Neural progenitor cell (in vitro differentiated cells): ENCODE measurements around the gene YEATS4. TPM values are rescaled to one million over a fixed set of nuclear protein-coding genes. Genes with fewer than 3 reads are reported as not detected.

ENCODE experiments used
- DNase-seq: peaks from one replicate; pipeline ENCODE4 v3.0.0-alpha.2; 2016; ENCODE audit warnings: low spot score
- H2AFZ ChIP-seq: fragments of 200-600 bp; sonication (generic); replicated peaks from 2 replicates; pipeline ENCODE4 v1.6.1; 2016; ENCODE audit warnings: antibody characterized with exemption
- H3F3A ChIP-seq: fragments of 200-600 bp; sonication (generic); 2 replicates; pipeline ENCODE4 v1.6.1; 2016; ENCODE audit warnings: antibody characterized with exemption, low read depth
- H3K27ac ChIP-seq: fragments of 200-600 bp; sonication (generic); 2 replicates; pipeline ENCODE4 v1.5.1; 2016; ENCODE audit warnings: mild to moderate bottlenecking
- H3K27me3 ChIP-seq: fragments of 200-600 bp; sonication (generic); 2 replicates; pipeline ENCODE4 v1.6.1; 2016; ENCODE audit warnings: mild to moderate bottlenecking, moderate library complexity
- H3K36me3 ChIP-seq: fragments of 200-600 bp; sonication (generic); 2 replicates; pipeline ENCODE4 v1.5.1; 2016
- H3K4me1 ChIP-seq: fragments of 200-600 bp; sonication (generic); 2 replicates; pipeline ENCODE4 v1.6.1; 2016; ENCODE audit warnings: mixed run types
- H3K4me2 ChIP-seq: fragments of 200-600 bp; sonication (generic); 2 replicates; pipeline ENCODE4 v1.6.1; 2016
- H3K4me3 ChIP-seq: fragments of 200-600 bp; sonication (generic); 2 replicates; pipeline ENCODE4 v1.5.1; 2016
- H3K79me2 ChIP-seq: fragments of 200-600 bp; sonication (generic); 2 replicates; pipeline ENCODE4 v1.6.1; 2016; ENCODE audit warnings: low read depth
- H3K9ac ChIP-seq: fragments of 200-600 bp; sonication (generic); 2 replicates; pipeline ENCODE4 v1.6.1; 2016
- H3K9me3 ChIP-seq: fragments of 200-600 bp; sonication (generic); 2 replicates; pipeline ENCODE4 v1.5.1; 2016; ENCODE audit warnings: low read depth
- H4K20me1 ChIP-seq: fragments of 200-600 bp; sonication (generic); 2 replicates; pipeline ENCODE4 v1.6.1; 2016; ENCODE audit warnings: low read depth
- H3K27ac Mint-ChIP-seq: 3 replicates; pipeline ENCODE4 v1.8.0; 2021; ENCODE audit warnings: mixed read lengths
- H3K27me3 Mint-ChIP-seq: 2 replicates; pipeline ENCODE4 v1.8.0; 2022; ENCODE audit warnings: low read depth, mild to moderate bottlenecking, inconsistent platforms, moderate library complexity, mixed read lengths; ENCODE audit not compliant: insufficient read depth
- H3K36me3 Mint-ChIP-seq: 3 replicates; pipeline ENCODE4 v1.8.0; 2021; ENCODE audit warnings: mixed read lengths
- H3K4me1 Mint-ChIP-seq: 3 replicates; pipeline ENCODE4 v1.8.0; 2021; ENCODE audit warnings: mixed read lengths
- H3K4me3 Mint-ChIP-seq: 3 replicates; pipeline ENCODE4 v1.8.0; 2021; ENCODE audit warnings: mild to moderate bottlenecking, moderate library complexity, mixed read lengths
- H3K9me3 Mint-ChIP-seq: 3 replicates; pipeline ENCODE4 v1.8.0; 2020; ENCODE audit warnings: mixed read lengths
- EZH2 ChIP-seq: fragments of 200-600 bp; sonication (generic); IDR thresholded peaks from 2 replicates; pipeline ENCODE4 v1.6.1; 2017; ENCODE audit warnings: antibody characterized with exemption, mild to moderate bottlenecking, moderate library complexity
- EZH2phosphoT487 ChIP-seq: fragments of 200-600 bp; sonication (generic); IDR thresholded peaks from 2 replicates; pipeline ENCODE4 v1.6.1; 2017; ENCODE audit warnings: antibody characterized with exemption
- total RNA-seq: library from RNA; depleted of rRNA; stranded (reverse); fragments of >200 nt; gene quantifications from 2 replicates; pipeline ENCODE4 v1.2.3, GENCODE V29; 2015; ENCODE audit warnings: low replicate concordance
- TF ChIP-seq, protein P1 (sequence below): fragments of 200-600 bp; sonication (generic); IDR thresholded peaks from 2 replicates; pipeline ENCODE4 v1.5.1; 2017; ENCODE audit warnings: antibody characterized with exemption, mild to moderate bottlenecking

YEATS4 gene
- total RNA-seq, 1 donor from 2014 or later, result 159 TPM

DNA sequence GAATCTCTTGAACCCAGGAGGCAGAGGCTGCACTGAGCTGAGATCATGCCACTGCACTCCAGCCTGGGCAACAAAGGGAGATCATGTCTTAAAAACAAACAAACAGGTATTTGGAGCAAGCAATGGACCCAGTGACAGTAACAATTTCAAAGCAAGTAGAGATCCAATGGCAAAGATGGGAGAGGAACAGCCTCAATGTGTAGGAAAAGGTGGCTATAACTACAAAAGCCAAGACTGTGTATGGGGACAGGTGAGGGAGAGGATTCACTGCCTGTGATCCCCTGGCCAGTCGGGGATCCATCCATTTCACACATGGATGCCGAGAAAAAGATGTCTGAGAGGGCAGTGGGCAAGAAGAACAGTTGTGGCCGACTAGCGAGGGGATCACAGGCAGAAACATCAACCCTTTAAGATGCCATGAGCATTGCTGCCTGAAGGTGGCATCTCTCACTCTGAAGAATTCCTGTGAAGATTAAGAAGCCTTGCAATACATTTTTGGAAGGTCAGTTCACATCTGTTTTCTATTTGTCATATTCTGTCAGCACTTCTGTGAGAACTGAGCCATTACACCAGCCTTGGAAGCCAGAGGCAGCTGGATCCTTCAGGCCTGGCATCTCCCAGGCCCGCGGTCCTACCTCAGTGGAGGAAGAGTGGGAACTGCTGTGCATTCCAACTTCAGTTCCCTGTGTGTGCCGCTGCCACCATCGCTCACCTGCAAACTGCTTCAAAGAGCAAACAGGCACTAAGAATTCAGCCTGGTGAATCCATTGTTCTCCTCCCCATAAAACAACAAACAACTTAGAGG is 56.1 kb downstream of the YEATS4 start:
- Mint-ChIP-seq H3K9me3 (no peaks in the 10 kb centered on the region), H3K4me3 (no peak overlapping the region), H3K27ac (peak overlapping the region; percentile 0), H3K4me1 (peaks cover 8% of the 10 kb centered on the region), H3K27me3 (no peaks in the 10 kb centered on the region), H3K36me3 (peaks cover 6% of the 10 kb centered on the region)
- peaks cover 7% of the 10 kb centered on the region for H3K4me1 ChIP-seq
- peaks cover 8% of the 10 kb centered on the region for H3F3A ChIP-seq
- H3K4me3 ChIP-seq, result peak overlapping the region; percentile 26
- no peaks in the 10 kb centered on the region for H4K20me1 ChIP-seq
- H3K27ac ChIP-seq, result peak overlapping the region; percentile 5
- no peak overlapping the region for H3K9ac ChIP-seq
- peak; percentile 69 for DNase-seq
- no peak for TF ChIP-seq EZH2phosphoT487
- no peak for TF ChIP-seq EZH2
- TF ChIP-seq, protein P1, sequence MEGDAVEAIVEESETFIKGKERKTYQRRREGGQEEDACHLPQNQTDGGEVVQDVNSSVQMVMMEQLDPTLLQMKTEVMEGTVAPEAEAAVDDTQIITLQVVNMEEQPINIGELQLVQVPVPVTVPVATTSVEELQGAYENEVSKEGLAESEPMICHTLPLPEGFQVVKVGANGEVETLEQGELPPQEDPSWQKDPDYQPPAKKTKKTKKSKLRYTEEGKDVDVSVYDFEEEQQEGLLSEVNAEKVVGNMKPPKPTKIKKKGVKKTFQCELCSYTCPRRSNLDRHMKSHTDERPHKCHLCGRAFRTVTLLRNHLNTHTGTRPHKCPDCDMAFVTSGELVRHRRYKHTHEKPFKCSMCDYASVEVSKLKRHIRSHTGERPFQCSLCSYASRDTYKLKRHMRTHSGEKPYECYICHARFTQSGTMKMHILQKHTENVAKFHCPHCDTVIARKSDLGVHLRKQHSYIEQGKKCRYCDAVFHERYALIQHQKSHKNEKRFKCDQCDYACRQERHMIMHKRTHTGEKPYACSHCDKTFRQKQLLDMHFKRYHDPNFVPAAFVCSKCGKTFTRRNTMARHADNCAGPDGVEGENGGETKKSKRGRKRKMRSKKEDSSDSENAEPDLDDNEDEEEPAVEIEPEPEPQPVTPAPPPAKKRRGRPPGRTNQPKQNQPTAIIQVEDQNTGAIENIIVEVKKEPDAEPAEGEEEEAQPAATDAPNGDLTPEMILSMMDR, result peak; percentile 79
- H2AFZ ChIP-seq, result peak overlapping the region; percentile 99
- no peaks in the 10 kb centered on the region for H3K36me3 ChIP-seq
- peak overlapping the region; percentile 60 for H3K4me2 ChIP-seq
- no peaks in the 10 kb centered on the region for H3K79me2 ChIP-seq
- H3K27me3 ChIP-seq, result no peaks in the 10 kb centered on the region
- H3K9me3 ChIP-seq, result no peaks in the 10 kb centered on the region

DNA sequence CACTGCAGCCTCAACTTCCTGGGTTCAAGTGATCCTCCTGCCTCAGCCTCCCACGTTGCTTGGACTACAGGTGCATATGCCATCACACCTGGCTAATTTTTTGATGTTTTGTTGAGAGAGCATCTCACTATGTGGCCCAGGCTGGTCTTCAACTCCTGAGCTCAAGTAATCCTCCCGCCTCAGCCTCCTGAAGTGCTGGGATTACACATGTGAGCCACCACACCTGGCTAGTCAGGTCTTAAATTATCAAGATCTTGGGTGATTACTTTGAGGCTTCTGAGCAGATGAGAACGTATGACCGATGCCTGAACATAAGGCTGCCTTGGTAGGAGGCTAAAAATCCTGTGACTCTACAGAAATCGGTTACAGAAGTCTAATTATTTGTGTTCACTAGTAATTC is 57.7 kb downstream of the YEATS4 start:
- no peaks in the 10 kb centered on the region for H3K27me3 ChIP-seq
- no peak overlapping the region for H3K9ac ChIP-seq
- H3K4me1 ChIP-seq, result peaks cover 7% of the 10 kb centered on the region
- DNase-seq, result no peak
- H2AFZ ChIP-seq, result no peak overlapping the region
- Mint-ChIP-seq H3K4me3 (no peak overlapping the region), H3K4me1 (peaks cover 8% of the 10 kb centered on the region), H3K27me3 (no peaks in the 10 kb centered on the region), H3K36me3 (peaks cover 1% of the 10 kb centered on the region), H3K27ac (no peak overlapping the region), H3K9me3 (no peaks in the 10 kb centered on the region)
- H4K20me1 ChIP-seq, result no peaks in the 10 kb centered on the region
- no peak overlapping the region for H3K4me3 ChIP-seq
- H3K9me3 ChIP-seq, result no peaks in the 10 kb centered on the region
- H3K36me3 ChIP-seq, result no peaks in the 10 kb centered on the region
- TF ChIP-seq, protein P1, result no peak
- TF ChIP-seq EZH2phosphoT487, result no peak
- no peak for TF ChIP-seq EZH2
- peaks cover 8% of the 10 kb centered on the region for H3F3A ChIP-seq
- no peak overlapping the region for H3K27ac ChIP-seq
- no peak overlapping the region for H3K4me2 ChIP-seq
- H3K79me2 ChIP-seq, result no peaks in the 10 kb centered on the region

DNA sequence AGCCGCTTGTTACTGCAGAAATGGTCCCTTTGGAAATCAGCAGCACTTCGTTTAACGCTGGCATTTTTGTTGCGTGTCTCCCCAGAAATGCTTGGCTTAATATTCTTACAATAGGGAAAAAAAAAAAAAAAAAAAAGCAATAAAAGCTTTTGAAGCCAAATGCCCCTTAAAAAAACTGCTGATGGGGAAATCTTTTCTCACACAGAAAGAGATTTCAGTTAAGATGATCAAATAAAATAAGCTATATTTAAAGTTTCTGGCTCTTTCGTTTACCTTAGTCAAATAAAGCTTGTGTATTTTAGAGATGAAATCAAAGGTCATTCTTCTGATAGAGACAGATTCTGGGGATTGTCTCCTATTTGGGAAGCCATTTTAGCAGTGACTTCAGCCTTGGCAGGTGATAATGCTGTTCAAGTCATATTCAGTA is 58.2 kb downstream of the YEATS4 start:
- Histone ChIP-seq H3K27ac (no peak overlapping the region), H3K9ac (no peak overlapping the region), H3K79me2 (no peaks in the 10 kb centered on the region), H3K4me1 (peaks cover 7% of the 10 kb centered on the region), H3K4me2 (no peak overlapping the region), H2AFZ (no peak overlapping the region), H3K4me3 (no peak overlapping the region), H4K20me1 (no peaks in the 10 kb centered on the region), H3K9me3 (no peaks in the 10 kb centered on the region), H3K27me3 (no peaks in the 10 kb centered on the region), H3K36me3 (no peaks in the 10 kb centered on the region), H3F3A (peaks cover 8% of the 10 kb centered on the region)
- Mint-ChIP-seq H3K4me1 (peaks cover 8% of the 10 kb centered on the region), H3K4me3 (no peak overlapping the region), H3K9me3 (no peaks in the 10 kb centered on the region), H3K27me3 (no peaks in the 10 kb centered on the region), H3K36me3 (peaks cover 1% of the 10 kb centered on the region), H3K27ac (no peak overlapping the region)
- no peak for DNase-seq
- TF ChIP-seq, protein P1, result no peak
- no peak for TF ChIP-seq EZH2phosphoT487
- TF ChIP-seq EZH2, result no peak
